ENCODE measurements around the gene LRPAP1. TPM values are rescaled to one million over a fixed set of nuclear protein-coding genes. Genes with fewer than 3 reads are reported as not detected.

The LRPAP1 gene
- total and polyA plus RNA-seq, 2 experiments from 2014 or later, result 63.0 to 82.5 TPM

GRCh38 chr4:3530051-3530450 lies 2.2 kb downstream of the LRPAP1 start (continued):
- TF ChIP-seq EZH2 (IDR thresholded peaks at IDR 0.05; ENCODE audit: low read depth, unreplicated experiment) (no peak), NANOG (IDR thresholded peaks at IDR 0.05; ENCODE audit: borderline replicate concordance) (no peak), EZH2phosphoT487 (IDR thresholded peaks at IDR 0.05; ENCODE audit: unreplicated experiment) (no peak)

DNA sequence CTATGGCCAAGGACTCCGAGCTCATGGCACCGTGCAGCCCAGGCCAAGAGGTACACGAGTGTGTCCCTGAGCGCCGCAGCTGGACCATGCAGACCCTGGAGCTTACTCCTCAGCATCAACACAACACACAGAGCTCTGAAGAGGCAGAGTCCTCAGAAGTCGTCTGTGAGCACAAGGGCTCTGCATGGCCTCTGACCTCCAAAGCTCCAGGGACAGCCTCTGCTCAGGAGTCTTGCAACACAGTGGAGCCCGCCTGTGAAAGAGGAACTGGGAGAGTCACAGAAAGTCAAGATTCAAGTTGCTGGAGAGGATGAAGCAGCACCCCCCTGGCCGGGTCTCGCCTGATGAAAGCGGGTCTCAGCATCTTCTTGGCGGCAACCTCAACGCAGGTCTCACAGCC lies 2.9 kb downstream of the LRPAP1 start:
- Histone ChIP-seq H3K27ac (ENCODE audit: low read depth) (no peak overlapping the region), H3K4me3 (no peak overlapping the region), H3K36me3 (ENCODE audit: insufficient read depth) (peaks cover 5% of the 10 kb centered on the region; the same call in 1 of the 2 replicates), H2AFZ (no peak overlapping the region), H3K9me2 (ENCODE audit: insufficient read depth) (no peaks in the 10 kb centered on the region), H3K27me3 (ENCODE audit: insufficient read depth) (peaks cover 20% of the 10 kb centered on the region), H3F3A (replicated peaks; ENCODE audit: low read depth) (no peaks in the 10 kb centered on the region), H4K20me1 (replicated peaks; ENCODE audit: insufficient read depth) (peaks cover 30% of the 10 kb centered on the region), H3K4me1 (ENCODE audit: insufficient read depth) (peaks cover 12% of the 10 kb centered on the region; the same call in 1 of the 2 replicates), H3K4me2 (no peak overlapping the region), H3K79me2 (replicated peaks; ENCODE audit: insufficient read depth) (peaks cover 45% of the 10 kb centered on the region)
- DNase-seq (ENCODE audit: low spot score) (no peak), ATAC-seq (no peak)
- peaks cover 23% of the 10 kb centered on the region for H3K36me3 Mint-ChIP-seq (ENCODE audit: low read depth)
- peaks cover 23% of the 10 kb centered on the region for H3K27me3 Mint-ChIP-seq (ENCODE audit: insufficient read depth, low read depth, poor library complexity)
- TF ChIP-seq JUNB (IDR thresholded peaks at IDR 0.05; ENCODE audit: unreplicated experiment) (no peak), ZNF331 (CRISPR knock-in tag; IDR thresholded peaks at IDR 0.05; ENCODE audit: low read depth) (no peak), POLR2AphosphoS5 (IDR thresholded peaks at IDR 0.05; ENCODE audit: low read depth) (no peak), ETS1 (IDR thresholded peaks at IDR 0.05) (no peak), EZH2 (IDR thresholded peaks at IDR 0.05; ENCODE audit: low read depth, unreplicated experiment) (no peak), EZH2phosphoT487 (IDR thresholded peaks at IDR 0.05; ENCODE audit: unreplicated experiment) (no peak), ZNF114 (CRISPR knock-in tag; IDR thresholded peaks at IDR 0.05) (no peak)
- TF ChIP-seq, protein P1, sequence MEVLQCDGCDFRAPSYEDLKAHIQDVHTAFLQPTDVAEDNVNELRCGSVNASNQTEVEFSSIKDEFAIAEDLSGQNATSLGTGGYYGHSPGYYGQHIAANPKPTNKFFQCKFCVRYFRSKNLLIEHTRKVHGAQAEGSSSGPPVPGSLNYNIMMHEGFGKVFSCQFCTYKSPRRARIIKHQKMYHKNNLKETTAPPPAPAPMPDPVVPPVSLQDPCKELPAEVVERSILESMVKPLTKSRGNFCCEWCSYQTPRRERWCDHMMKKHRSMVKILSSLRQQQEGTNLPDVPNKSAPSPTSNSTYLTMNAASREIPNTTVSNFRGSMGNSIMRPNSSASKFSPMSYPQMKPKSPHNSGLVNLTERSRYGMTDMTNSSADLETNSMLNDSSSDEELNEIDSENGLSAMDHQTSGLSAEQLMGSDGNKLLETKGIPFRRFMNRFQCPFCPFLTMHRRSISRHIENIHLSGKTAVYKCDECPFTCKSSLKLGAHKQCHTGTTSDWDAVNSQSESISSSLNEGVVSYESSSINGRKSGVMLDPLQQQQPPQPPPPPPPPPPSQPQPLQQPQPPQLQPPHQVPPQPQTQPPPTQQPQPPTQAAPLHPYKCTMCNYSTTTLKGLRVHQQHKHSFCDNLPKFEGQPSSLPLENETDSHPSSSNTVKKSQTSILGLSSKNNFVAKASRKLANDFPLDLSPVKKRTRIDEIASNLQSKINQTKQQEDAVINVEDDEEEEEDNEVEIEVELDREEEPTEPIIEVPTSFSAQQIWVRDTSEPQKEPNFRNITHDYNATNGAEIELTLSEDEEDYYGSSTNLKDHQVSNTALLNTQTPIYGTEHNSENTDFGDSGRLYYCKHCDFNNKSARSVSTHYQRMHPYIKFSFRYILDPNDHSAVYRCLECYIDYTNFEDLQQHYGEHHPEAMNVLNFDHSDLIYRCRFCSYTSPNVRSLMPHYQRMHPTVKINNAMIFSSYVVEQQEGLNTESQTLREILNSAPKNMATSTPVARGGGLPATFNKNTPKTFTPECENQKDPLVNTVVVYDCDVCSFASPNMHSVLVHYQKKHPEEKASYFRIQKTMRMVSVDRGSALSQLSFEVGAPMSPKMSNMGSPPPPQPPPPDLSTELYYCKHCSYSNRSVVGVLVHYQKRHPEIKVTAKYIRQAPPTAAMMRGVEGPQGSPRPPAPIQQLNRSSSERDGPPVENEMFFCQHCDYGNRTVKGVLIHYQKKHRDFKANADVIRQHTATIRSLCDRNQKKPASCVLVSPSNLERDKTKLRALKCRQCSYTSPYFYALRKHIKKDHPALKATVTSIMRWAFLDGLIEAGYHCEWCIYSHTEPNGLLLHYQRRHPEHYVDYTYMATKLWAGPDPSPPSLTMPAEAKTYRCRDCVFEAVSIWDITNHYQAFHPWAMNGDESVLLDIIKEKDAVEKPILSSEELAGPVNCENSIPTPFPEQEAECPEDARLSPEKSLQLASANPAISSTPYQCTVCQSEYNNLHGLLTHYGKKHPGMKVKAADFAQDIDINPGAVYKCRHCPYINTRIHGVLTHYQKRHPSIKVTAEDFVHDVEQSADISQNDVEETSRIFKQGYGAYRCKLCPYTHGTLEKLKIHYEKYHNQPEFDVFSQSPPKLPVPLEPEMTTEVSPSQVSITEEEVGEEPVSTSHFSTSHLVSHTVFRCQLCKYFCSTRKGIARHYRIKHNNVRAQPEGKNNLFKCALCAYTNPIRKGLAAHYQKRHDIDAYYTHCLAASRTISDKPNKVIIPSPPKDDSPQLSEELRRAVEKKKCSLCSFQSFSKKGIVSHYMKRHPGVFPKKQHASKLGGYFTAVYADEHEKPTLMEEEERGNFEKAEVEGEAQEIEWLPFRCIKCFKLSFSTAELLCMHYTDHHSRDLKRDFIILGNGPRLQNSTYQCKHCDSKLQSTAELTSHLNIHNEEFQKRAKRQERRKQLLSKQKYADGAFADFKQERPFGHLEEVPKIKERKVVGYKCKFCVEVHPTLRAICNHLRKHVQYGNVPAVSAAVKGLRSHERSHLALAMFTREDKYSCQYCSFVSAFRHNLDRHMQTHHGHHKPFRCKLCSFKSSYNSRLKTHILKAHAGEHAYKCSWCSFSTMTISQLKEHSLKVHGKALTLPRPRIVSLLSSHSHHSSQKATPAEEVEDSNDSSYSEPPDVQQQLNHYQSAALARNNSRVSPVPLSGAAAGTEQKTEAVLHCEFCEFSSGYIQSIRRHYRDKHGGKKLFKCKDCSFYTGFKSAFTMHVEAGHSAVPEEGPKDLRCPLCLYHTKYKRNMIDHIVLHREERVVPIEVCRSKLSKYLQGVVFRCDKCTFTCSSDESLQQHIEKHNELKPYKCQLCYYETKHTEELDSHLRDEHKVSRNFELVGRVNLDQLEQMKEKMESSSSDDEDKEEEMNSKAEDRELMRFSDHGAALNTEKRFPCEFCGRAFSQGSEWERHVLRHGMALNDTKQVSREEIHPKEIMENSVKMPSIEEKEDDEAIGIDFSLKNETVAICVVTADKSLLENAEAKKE (CRISPR knock-in tag; IDR thresholded peaks at IDR 0.05), result no peak
- H3K9me3 Mint-ChIP-seq, result no peaks in the 10 kb centered on the region
- no peak overlapping the region for H3K27ac Mint-ChIP-seq
- H3K4me3 Mint-ChIP-seq, result no peak overlapping the region; the same call in 2 of the 3 replicates
- peaks cover 28% of the 10 kb centered on the region for H3K4me1 Mint-ChIP-seq
